ENCODE measurements around the gene APOD. TPM values are rescaled to one million over a fixed set of nuclear protein-coding genes. Genes with fewer than 3 reads are reported as not detected.

The APOD gene
- total and polyA plus RNA-seq, 2 of the 8 experiments (the other 6 are each of a cell fraction or from before 2014, with no cell fraction given): not detected

GRCh38 chr3:195571361-195571760 lies 12.4 kb downstream of the APOD start (continued):
- no peak for TF ChIP-seq CHD7 (IDR thresholded peaks at IDR 0.05; ENCODE audit: insufficient replicate concordance, low read length)
- TF ChIP-seq EGR1 (IDR thresholded peaks at IDR 0.05; ENCODE audit: borderline replicate concordance, low read depth, low read length): no peak
- TF ChIP-seq KDM5A (IDR thresholded peaks at IDR 0.05; ENCODE audit: low read length): no peak
- no peak for TF ChIP-seq SUZ12 (IDR thresholded peaks at IDR 0.05; ENCODE audit: low read length)
- TF ChIP-seq BACH1 (IDR thresholded peaks at IDR 0.05; ENCODE audit: low read length): no peak
- no peak for TF ChIP-seq MAFK (IDR thresholded peaks at IDR 0.05; ENCODE audit: low read depth, low read length)
